HEK293T (cell line): Measurements from ENCODE around the gene RAB14.

Source experiments
- CTCF ChIA-PET: fragments of 350-600 bp; formaldehyde crosslinking; extraction: SDS; loops from one replicate; lab custom pipeline; 2021; ENCODE audit warnings: antibody characterized with exemption, inconsistent platforms; lab: Yijun Ruan, JAX
- POLR2A ChIA-PET: fragments of 350-600 bp; formaldehyde crosslinking; extraction: SDS; loops from one replicate; lab custom pipeline; 2020; ENCODE audit warnings: antibody characterized with exemption, inconsistent platforms; lab: Yijun Ruan, JAX
- DNase-seq: peaks from one replicate; pipeline ENCODE4 v3.0.0; 2012; ENCODE audit warnings: mixed read lengths; ENCODE audit errors: extremely low spot score
- ARNT ChIP-seq: fragments of 450-650 bp; IDR thresholded peaks from 2 replicates; pipeline ENCODE4 v1.6.1; 2017; ENCODE audit warnings: mild to moderate bottlenecking
- BHLHE40 ChIP-seq: fragments of 450-650 bp; IDR thresholded peaks from 2 replicates; pipeline ENCODE4 v1.6.1; 2016; ENCODE audit warnings: mild to moderate bottlenecking, moderate library complexity, borderline replicate concordance
- CTBP1 ChIP-seq: fragments of 450-650 bp; IDR thresholded peaks from 2 replicates; pipeline ENCODE4 v1.6.1; 2016; ENCODE audit warnings: borderline replicate concordance
- ELF4 ChIP-seq: fragments of 450-650 bp; IDR thresholded peaks from 2 replicates; pipeline ENCODE4 v1.6.1; 2017; ENCODE audit warnings: antibody characterized with exemption
- FOXA1 ChIP-seq: fragments of 450-650 bp; IDR thresholded peaks from 2 replicates; pipeline ENCODE4 v1.6.1; 2016; ENCODE audit warnings: mild to moderate bottlenecking
- FOXK2 ChIP-seq: fragments of 450-650 bp; IDR thresholded peaks from 2 replicates; pipeline ENCODE4 v1.6.1; 2016; ENCODE audit warnings: mild to moderate bottlenecking
- FOXM1 ChIP-seq: fragments of 450-650 bp; IDR thresholded peaks from 2 replicates; pipeline ENCODE4 v1.6.1; 2017; ENCODE audit warnings: mild to moderate bottlenecking, borderline replicate concordance
- HDGF ChIP-seq: fragments of 450-650 bp; IDR thresholded peaks from 2 replicates; pipeline ENCODE4 v1.6.1; 2017; ENCODE audit warnings: antibody characterized with exemption, borderline replicate concordance
- L3MBTL2 ChIP-seq: fragments of 450-650 bp; conservative IDR thresholded peaks from 2 replicates; pipeline ENCODE4 v1.6.1; 2016; ENCODE audit warnings: mild to moderate bottlenecking
- LEF1 ChIP-seq: fragments of 450-650 bp; IDR thresholded peaks from 2 replicates; pipeline ENCODE4 v1.6.1; 2017; ENCODE audit warnings: mild to moderate bottlenecking, borderline replicate concordance
- NFRKB ChIP-seq: fragments of 450-650 bp; IDR thresholded peaks from 2 replicates; pipeline ENCODE4 v1.6.1; 2016; ENCODE audit warnings: mild to moderate bottlenecking, moderate library complexity
- SP1 ChIP-seq: fragments of 450-650 bp; IDR thresholded peaks from 2 replicates; pipeline ENCODE4 v1.6.1; 2017
- SUZ12 ChIP-seq: fragments of 450-650 bp; IDR thresholded peaks from 2 replicates; pipeline ENCODE4 v1.6.1; 2016; ENCODE audit warnings: mild to moderate bottlenecking
- TARDBP ChIP-seq: fragments of 450-650 bp; IDR thresholded peaks from 2 replicates; pipeline ENCODE4 v1.6.1; 2016
- ZNF384 ChIP-seq: fragments of 450-650 bp; IDR thresholded peaks from 2 replicates; pipeline ENCODE4 v1.6.1; 2016
- TF ChIP-seq, protein P1 (sequence below): fragments of 450-650 bp; IDR thresholded peaks from 2 replicates; pipeline ENCODE4 v1.6.1; 2016

RAB14 gene

GRCh38 chr9:121141306-121141705 lies 60.4 kb downstream of the RAB14 start:
- CTCF ChIA-PET: no interaction called here
- POLR2A ChIA-PET: no interaction called here
- TF ChIP-seq CTBP1: no peak
- TF ChIP-seq, protein P1, sequence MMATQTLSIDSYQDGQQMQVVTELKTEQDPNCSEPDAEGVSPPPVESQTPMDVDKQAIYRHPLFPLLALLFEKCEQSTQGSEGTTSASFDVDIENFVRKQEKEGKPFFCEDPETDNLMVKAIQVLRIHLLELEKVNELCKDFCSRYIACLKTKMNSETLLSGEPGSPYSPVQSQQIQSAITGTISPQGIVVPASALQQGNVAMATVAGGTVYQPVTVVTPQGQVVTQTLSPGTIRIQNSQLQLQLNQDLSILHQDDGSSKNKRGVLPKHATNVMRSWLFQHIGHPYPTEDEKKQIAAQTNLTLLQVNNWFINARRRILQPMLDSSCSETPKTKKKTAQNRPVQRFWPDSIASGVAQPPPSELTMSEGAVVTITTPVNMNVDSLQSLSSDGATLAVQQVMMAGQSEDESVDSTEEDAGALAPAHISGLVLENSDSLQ: no peak
- no peak for TF ChIP-seq LEF1
- no peak for TF ChIP-seq FOXK2
- TF ChIP-seq FOXM1: no peak
- TF ChIP-seq ARNT: no peak
- no peak for TF ChIP-seq ELF4
- DNase-seq: no peak

GRCh38 chr9:121140162-121140561 lies 61.5 kb downstream of the RAB14 start:
- CTCF ChIA-PET: interaction anchor here (0.6 kb wide), 1 partner anchor 581 kb away, joined by 10 read pairs; no protein-coding TSS in a partner anchor
- DNase-seq: no peak
- TF ChIP-seq LEF1 (no peak), BHLHE40 (no peak), L3MBTL2 (no peak), NFRKB (no peak), TARDBP (no peak), SP1 (no peak), FOXK2 (no peak)
- TF ChIP-seq, protein P1: no peak
- POLR2A ChIA-PET: no interaction called here

DNA sequence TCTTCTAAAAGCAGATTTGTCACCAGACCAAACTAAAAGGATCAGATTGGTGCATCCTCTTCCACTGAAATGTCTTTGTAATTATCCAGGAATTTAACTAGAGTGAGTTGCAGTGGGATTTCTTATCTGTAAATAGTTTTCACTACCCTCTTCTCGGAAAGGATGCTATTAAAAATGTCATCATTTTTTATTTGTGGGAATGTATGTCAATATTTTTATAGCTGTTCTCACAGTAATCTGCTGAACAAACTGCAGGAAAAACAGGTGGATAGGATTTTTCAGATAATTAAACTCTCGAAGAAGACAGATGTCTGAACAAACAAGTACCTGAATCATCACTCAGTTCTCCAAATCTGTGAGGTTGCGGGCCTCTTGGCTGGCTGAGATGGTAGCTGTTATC lies 62.7 kb downstream of the RAB14 start:
- ChIA-PET CTCF (no interaction called here), POLR2A (no interaction called here)
- no peak for DNase-seq
- TF ChIP-seq SP1 (no peak), L3MBTL2 (no peak), FOXA1 (no peak), CTBP1 (no peak), FOXK2 (no peak), BHLHE40 (no peak), ZNF384 (no peak), NFRKB (no peak), FOXM1 (no peak), LEF1 (no peak), ELF4 (no peak), SUZ12 (no peak), TARDBP (no peak), HDGF (no peak), ARNT (no peak)
- TF ChIP-seq, protein P1: no peak

- TF ChIP-seq ZNF384 (no peak), NFRKB (no peak), ELF4 (no peak)
- CTCF ChIA-PET: no interaction called here
These were observed 63.1 kb downstream of the RAB14 start for GRCh38 chr9:121138561-121138960.

GRCh38 chr9:121135642-121136041 lies 66.0 kb downstream of the RAB14 start:
- ChIA-PET CTCF (interaction anchor here (0.7 kb wide), 1 partner anchor 205 kb away, joined by 3 read pairs; no protein-coding TSS in a partner anchor), POLR2A (interaction anchor here (0.6 to 1.1 kb wide), 2 partner anchors 14 to 47 kb away, joined by 4 to 5 read pairs; no protein-coding TSS in a partner anchor)

More at GRCh38 chr9:121138561-121138960, 63.1 kb downstream of the RAB14 start:
- DNase-seq: no peak
- POLR2A ChIA-PET: no interaction called here

More at GRCh38 chr9:121135642-121136041, 66.0 kb downstream of the RAB14 start:
- no peak for TF ChIP-seq ZNF384
- no peak for TF ChIP-seq ELF4
- TF ChIP-seq SUZ12: no peak
- no peak for TF ChIP-seq CTBP1
- TF ChIP-seq ARNT: no peak
- no peak for TF ChIP-seq SP1
- TF ChIP-seq, protein P1: no peak
- TF ChIP-seq FOXK2: no peak
- no peak for TF ChIP-seq LEF1
- TF ChIP-seq TARDBP: no peak
- TF ChIP-seq L3MBTL2: no peak
- no peak for TF ChIP-seq NFRKB
- no peak for TF ChIP-seq BHLHE40
- TF ChIP-seq HDGF: no peak
- DNase-seq: no peak
